OCI-LY7 (cell line): ENCODE data around the gene TPP1. TPM values are rescaled to one million over a fixed set of nuclear protein-coding genes. Genes with fewer than 3 reads are reported as not detected.

ENCODE experiments used
- BruUV-seq: library from RNA; stranded (reverse); fragments of 400-500 nt; replicated peaks from 2 replicates; lab custom pipeline; 2021; lab: Mats Ljungman, UMichigan
- CTCF ChIA-PET: fragments of 300-600 bp; sonication (Branson Sonifier 250); formaldehyde crosslinking; loops from one replicate; lab custom pipeline; 2022; ENCODE audit warnings: antibody characterized with exemption; ENCODE audit not compliant: unreplicated experiment; lab: Charles Lee
- POLR2A ChIA-PET: fragments of 300-600 bp; sonication (Branson Sonifier 250); formaldehyde crosslinking; loops from one replicate; lab custom pipeline; 2022; ENCODE audit warnings: antibody characterized with exemption; lab: Charles Lee
- DNase-seq: peaks from one replicate; pipeline ENCODE4 v3.0.0-alpha.2; 2015; ENCODE audit warnings: low spot score
- H2AFZ ChIP-seq: fragments of 200-600 bp; sonication (generic), shearing (Covaris generic); 2 replicates; pipeline ENCODE4 v1.6.1; 2014; ENCODE audit warnings: mild to moderate bottlenecking, antibody characterized with exemption, low read length, moderate library complexity
- H3K27ac ChIP-seq: fragments of 200-600 bp; sonication (generic); 2 replicates; pipeline ENCODE4 v1.5.1; 2014; ENCODE audit warnings: mixed run types, low read depth, mild to moderate bottlenecking, moderate library complexity, low read length, inconsistent platforms; ENCODE audit not compliant: poor library complexity, severe bottlenecking
- H3K36me3 ChIP-seq: fragments of 200-600 bp; sonication (generic); 2 replicates; pipeline ENCODE4 v1.6.1; 2014; ENCODE audit warnings: mild to moderate bottlenecking, antibody characterized with exemption, low read length, moderate library complexity, mixed read lengths; ENCODE audit not compliant: insufficient read depth
- H3K4me1 ChIP-seq: fragments of 200-600 bp; sonication (generic); 2 replicates; pipeline ENCODE4 v1.5.1; 2014; ENCODE audit warnings: mild to moderate bottlenecking, low read length; ENCODE audit not compliant: insufficient read depth, poor library complexity, severe bottlenecking
- H3K4me2 ChIP-seq: fragments of 200-600 bp; sonication (generic); 2 replicates; pipeline ENCODE4 v1.6.1; 2014; ENCODE audit warnings: mild to moderate bottlenecking, low read length
- H3K4me3 ChIP-seq: fragments of 200-600 bp; sonication (generic); 2 replicates; pipeline ENCODE4 v1.5.1; 2014; ENCODE audit warnings: mild to moderate bottlenecking, low read depth, low read length; ENCODE audit not compliant: poor library complexity, severe bottlenecking
- H3K79me2 ChIP-seq: fragments of 200-600 bp; sonication (generic); 2 replicates; pipeline ENCODE4 v1.6.1; 2016; ENCODE audit warnings: low read depth, mild to moderate bottlenecking, low read length, moderate library complexity, mixed read lengths; ENCODE audit not compliant: insufficient read depth
- H3K9me2 ChIP-seq: fragments of 200-600 bp; sonication (generic); 2 replicates; pipeline ENCODE4 v1.6.1; 2016; ENCODE audit warnings: mild to moderate bottlenecking, low read length, mixed read lengths; ENCODE audit not compliant: insufficient read depth
- H3K9me3 ChIP-seq: fragments of 200-600 bp; sonication (generic); 2 replicates; pipeline ENCODE4 v1.6.1; 2014; ENCODE audit warnings: mild to moderate bottlenecking, mixed run types, low read length, mixed read lengths
- H4K20me1 ChIP-seq: fragments of 200-600 bp; sonication (generic); 2 replicates; pipeline ENCODE4 v1.6.1; 2014; ENCODE audit warnings: mild to moderate bottlenecking, antibody characterized with exemption, low read length, moderate library complexity, mixed read lengths; ENCODE audit not compliant: insufficient read depth
- EZH2phosphoT487 ChIP-seq: fragments of 200-600 bp; sonication (generic); IDR thresholded peaks from 2 replicates; pipeline ENCODE4 v1.6.1; 2018; ENCODE audit warnings: low read depth, borderline replicate concordance, mild to moderate bottlenecking, mixed run types, antibody characterized with exemption, low read length, moderate library complexity, mixed read lengths
- intact Hi-C: fragments of 100-400 bp; cut with micrococcal nuclease; formaldehyde crosslinking; loops from one replicate; pipeline ENCODE4 v1.10.0; 2022; ENCODE audit not compliant: unreplicated experiment
- total RNA-seq, 2 experiments: library from RNA; depleted of rRNA in 1 of 2; stranded (reverse); fragments of >200 nt in 1 of 2; shearing (Covaris generic) in 1 of 2; gene quantifications; 2 replicates each; pipeline ENCODE4 v1.2.3, GENCODE V29; 2014 to 2022
- TF ChIP-seq, protein P1 (sequence below): fragments of 200-600 bp; sonication (generic); conservative IDR thresholded peaks from 2 replicates; pipeline ENCODE4 v1.5.1; 2014; ENCODE audit warnings: mild to moderate bottlenecking, antibody characterized with exemption, low read length, moderate library complexity, mixed read lengths

Gene TPP1
- total RNA-seq, 2 experiments from 2014 or later = 16.6 to 41.1 TPM

- no peak overlapping the region for H2AFZ ChIP-seq
- no peak overlapping the region for H3K4me3 ChIP-seq
- no peaks in the 10 kb centered on the region for H3K79me2 ChIP-seq
- H3K36me3 ChIP-seq = no peaks in the 10 kb centered on the region; the same call in 1 of the 2 replicates
- peaks cover 23% of the 10 kb centered on the region; the same call in 1 of the 2 replicates for H3K9me3 ChIP-seq
- intact Hi-C loops = no loop called here
- DNase-seq = no peak
- BruUV-seq = no TSS peak
- TF ChIP-seq EZH2phosphoT487 = no peak
- TF ChIP-seq, protein P1, sequence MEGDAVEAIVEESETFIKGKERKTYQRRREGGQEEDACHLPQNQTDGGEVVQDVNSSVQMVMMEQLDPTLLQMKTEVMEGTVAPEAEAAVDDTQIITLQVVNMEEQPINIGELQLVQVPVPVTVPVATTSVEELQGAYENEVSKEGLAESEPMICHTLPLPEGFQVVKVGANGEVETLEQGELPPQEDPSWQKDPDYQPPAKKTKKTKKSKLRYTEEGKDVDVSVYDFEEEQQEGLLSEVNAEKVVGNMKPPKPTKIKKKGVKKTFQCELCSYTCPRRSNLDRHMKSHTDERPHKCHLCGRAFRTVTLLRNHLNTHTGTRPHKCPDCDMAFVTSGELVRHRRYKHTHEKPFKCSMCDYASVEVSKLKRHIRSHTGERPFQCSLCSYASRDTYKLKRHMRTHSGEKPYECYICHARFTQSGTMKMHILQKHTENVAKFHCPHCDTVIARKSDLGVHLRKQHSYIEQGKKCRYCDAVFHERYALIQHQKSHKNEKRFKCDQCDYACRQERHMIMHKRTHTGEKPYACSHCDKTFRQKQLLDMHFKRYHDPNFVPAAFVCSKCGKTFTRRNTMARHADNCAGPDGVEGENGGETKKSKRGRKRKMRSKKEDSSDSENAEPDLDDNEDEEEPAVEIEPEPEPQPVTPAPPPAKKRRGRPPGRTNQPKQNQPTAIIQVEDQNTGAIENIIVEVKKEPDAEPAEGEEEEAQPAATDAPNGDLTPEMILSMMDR = no peak
- no peaks in the 10 kb centered on the region for H3K4me1 ChIP-seq
- ChIA-PET POLR2A (no interaction called here), CTCF (no interaction called here)
- H3K9me2 ChIP-seq = no peaks in the 10 kb centered on the region
- no peaks in the 10 kb centered on the region for H4K20me1 ChIP-seq
- no peak overlapping the region for H3K4me2 ChIP-seq
- H3K27ac ChIP-seq = no peak overlapping the region
Observed at GRCh38 chr11:6584528-6584927, 34.7 kb downstream of the TPP1 start.

DNA sequence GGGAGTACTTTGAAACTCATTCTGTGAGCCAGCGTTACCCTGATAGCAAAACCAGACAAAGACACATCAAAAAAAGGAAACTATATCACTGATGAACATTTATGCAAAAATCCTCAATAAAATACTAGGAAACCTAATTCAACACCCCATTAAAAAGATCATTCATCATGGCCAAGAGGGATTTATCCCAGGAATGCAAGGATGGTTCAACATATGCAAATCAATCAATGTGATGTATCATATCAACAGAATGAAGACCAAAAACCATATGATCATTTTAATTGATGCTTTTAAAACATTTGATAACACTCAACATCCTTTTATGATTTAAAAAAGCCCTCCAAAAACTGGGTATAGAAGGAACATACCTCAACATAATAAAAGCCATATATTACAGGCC is 35.6 kb downstream of the TPP1 start:
- POLR2A ChIA-PET = no interaction called here
- no peaks in the 10 kb centered on the region for H3K9me2 ChIP-seq
- no TSS peak for BruUV-seq
- no peak overlapping the region for H3K4me2 ChIP-seq
- H3K27ac ChIP-seq = no peak overlapping the region
- no peaks in the 10 kb centered on the region for H3K79me2 ChIP-seq
- CTCF ChIA-PET = no interaction called here
- H3K4me3 ChIP-seq = no peak overlapping the region
- peaks cover 23% of the 10 kb centered on the region; the same call in 1 of the 2 replicates for H3K9me3 ChIP-seq
- DNase-seq = no peak
- no peak overlapping the region for H2AFZ ChIP-seq
- intact Hi-C loops = no loop called here
- H3K36me3 ChIP-seq = no peaks in the 10 kb centered on the region; the same call in 1 of the 2 replicates
- no peaks in the 10 kb centered on the region for H3K4me1 ChIP-seq
- TF ChIP-seq, protein P1 = no peak
- no peak for TF ChIP-seq EZH2phosphoT487
- H4K20me1 ChIP-seq = no peaks in the 10 kb centered on the region

- DNase-seq = no peak
- H3K4me1 ChIP-seq = no peaks in the 10 kb centered on the region
- no peaks in the 10 kb centered on the region for H4K20me1 ChIP-seq
- no peak overlapping the region for H3K4me3 ChIP-seq
- H2AFZ ChIP-seq = no peak overlapping the region
- BruUV-seq = no TSS peak
- no peak overlapping the region for H3K27ac ChIP-seq
- peaks cover 20% of the 10 kb centered on the region; the same call in 1 of the 2 replicates for H3K9me3 ChIP-seq
- no peak for TF ChIP-seq EZH2phosphoT487
- TF ChIP-seq, protein P1 = no peak
- no peak overlapping the region for H3K4me2 ChIP-seq
- intact Hi-C loops = no loop called here
- H3K36me3 ChIP-seq = no peaks in the 10 kb centered on the region; the same call in 1 of the 2 replicates
- ChIA-PET POLR2A (interaction anchor here (0.6 kb wide), 1 partner anchor 38 kb away, joined by 3 read pairs; no protein-coding TSS in a partner anchor), CTCF (no interaction called here)
- H3K79me2 ChIP-seq = no peaks in the 10 kb centered on the region
- no peaks in the 10 kb centered on the region for H3K9me2 ChIP-seq
Observed at GRCh38 chr11:6579681-6580080, 39.5 kb downstream of the TPP1 start.
